ENCODE data around the gene CLP1. TPM values are rescaled to one million over a fixed set of nuclear protein-coding genes. Genes with fewer than 3 reads are reported as not detected.

Gene CLP1
- total and polyA plus RNA-seq, 10 of the 15 experiments (the other 5 are each of a cell fraction or from before 2014, with no cell fraction given): 19.9 to 45.7 (median 27.8) TPM

GRCh38 chr11:57614234-57614772, 43.3 kb upstream of the CLP1 start:
- DNase-seq (ENCODE audit: low read depth, low spot score) (no peak), FAIRE-seq (no peak), ATAC-seq (no peak)
- H3K9ac ChIP-seq (ENCODE audit: control insufficient read depth, insufficient read depth, low read length): no peak overlapping the region
- H3K4me2 ChIP-seq (ENCODE audit: control insufficient read depth, insufficient read depth): no peak overlapping the region
- intact Hi-C loops (cut with micrococcal nuclease; ENCODE audit: unreplicated experiment) (no loop called here), in situ Hi-C loops (cut with MboI) (no loop called here)
- no peak overlapping the region for H3K27ac ChIP-seq (ENCODE audit: control insufficient read depth, insufficient read depth)
- RAD21 ChIA-PET (ENCODE audit: unreplicated experiment): no interaction called here
- no peaks in the 10 kb centered on the region for H3K4me1 ChIP-seq (ENCODE audit: control insufficient read depth, insufficient read depth, low read length)
- H2AFZ ChIP-seq (ENCODE audit: control insufficient read depth, low read depth, low read length): no peak overlapping the region
- SMC1A ChIA-PET (ENCODE audit: uncharacterized antibody, unreplicated experiment): no interaction called here
- no peak overlapping the region for H3K4me3 ChIP-seq
- TF ChIP-seq TCF7 (IDR thresholded peaks at IDR 0.05; ENCODE audit: borderline replicate concordance): no peak
- no peak for TF ChIP-seq ATF7 (IDR thresholded peaks at IDR 0.05; ENCODE audit: low read depth)
- no peak for TF ChIP-seq ASH2L (IDR thresholded peaks at IDR 0.05; ENCODE audit: borderline replicate concordance, low read depth)
- no peak for TF ChIP-seq ZBED1 (IDR thresholded peaks at IDR 0.05; ENCODE audit: borderline replicate concordance)
- TF ChIP-seq CBX5 (IDR thresholded peaks at IDR 0.05; ENCODE audit: low read depth): no peak
- no peak for TF ChIP-seq SKIL (IDR thresholded peaks at IDR 0.05; ENCODE audit: low read depth, poor library complexity, severe bottlenecking)
- no peak for TF ChIP-seq YY1 (IDR thresholded peaks at IDR 0.05; ENCODE audit: low read depth, low read length)
- no peak for TF ChIP-seq KAT2A (conservative IDR thresholded peaks at IDR 0.05; ENCODE audit: control insufficient read depth, low read depth, low read length)
- no peak for TF ChIP-seq ZBTB33 (IDR thresholded peaks at IDR 0.05)
- no peak for TF ChIP-seq BCLAF1 (IDR thresholded peaks at IDR 0.05)
- no peak for TF ChIP-seq ZNF217 (IDR thresholded peaks at IDR 0.05)
- no peak for TF ChIP-seq ZNF622 (IDR thresholded peaks at IDR 0.05)
- H4K20me1 ChIP-seq (ENCODE audit: control insufficient read depth, insufficient read depth): no peaks in the 10 kb centered on the region
- 28% methylated on average over 10 of the region's 10 CpGs for WGBS (ENCODE audit: insufficient coverage, insufficient replicate concordance, low lambda C conversion rate, missing lambda C conversion rate)
- no peaks in the 10 kb centered on the region; the same call in 2 of the 3 replicates for H3K9me3 ChIP-seq (replicated peaks; ENCODE audit: control insufficient read depth, insufficient read depth, low read length)
- CTCF ChIA-PET: no interaction called here
- H3K36me3 ChIP-seq (ENCODE audit: control insufficient read depth in 2 of 2, insufficient read depth in 2 of 2, low read length in 1 of 2): no peaks in the 10 kb centered on the region
- BruUV-seq (replicated peaks): no TSS peak
- no peaks in the 10 kb centered on the region for H3K79me2 ChIP-seq (ENCODE audit: control insufficient read depth, insufficient read depth, low read length)
- POLR2A ChIA-PET: no interaction called here
- no peaks in the 10 kb centered on the region; a peak in 1 of 4 replicates for H3K27me3 ChIP-seq (replicated peaks in 1 of 2; ENCODE audit: control insufficient read depth in 2 of 2, insufficient read depth in 2 of 2, low read length in 1 of 2)
